Stimulated activated CD4-positive, alpha-beta T cell treated with anti-CD3 and anti-CD28 coated beads, Interleukin-4, amount 100 ng/mL, for 1 hour (primary cell): ENCODE measurements around the gene GH1.
A peak's percentile ranks its signal among the peaks of the same experiment; 100 is the strongest.
"Not testable (repeated sequence)": the region's sequence is repeated elsewhere in the genome, so short reads cannot be mapped to it uniquely, and the experiment has no call there.

Experiments used
- DNase-seq: peaks from one replicate; pipeline ENCODE4 v3.0.0-alpha.2; 2020

GH1 gene

GRCh38 chr17:63894021-63894420 is 24.6 kb downstream of the GH1 start:
- DNase-seq: not testable (repeated sequence)

GRCh38 chr17:63892316-63893037 is 26.2 kb downstream of the GH1 start:
- DNase-seq: not testable (repeated sequence)

GRCh38 chr17:63889026-63889848 is 29.4 kb downstream of the GH1 start:
- DNase-seq: not testable (repeated sequence)

- not testable (repeated sequence) for DNase-seq
Observed at GRCh38 chr17:63885119-63885518, 33.5 kb downstream of the GH1 start.

DNA sequence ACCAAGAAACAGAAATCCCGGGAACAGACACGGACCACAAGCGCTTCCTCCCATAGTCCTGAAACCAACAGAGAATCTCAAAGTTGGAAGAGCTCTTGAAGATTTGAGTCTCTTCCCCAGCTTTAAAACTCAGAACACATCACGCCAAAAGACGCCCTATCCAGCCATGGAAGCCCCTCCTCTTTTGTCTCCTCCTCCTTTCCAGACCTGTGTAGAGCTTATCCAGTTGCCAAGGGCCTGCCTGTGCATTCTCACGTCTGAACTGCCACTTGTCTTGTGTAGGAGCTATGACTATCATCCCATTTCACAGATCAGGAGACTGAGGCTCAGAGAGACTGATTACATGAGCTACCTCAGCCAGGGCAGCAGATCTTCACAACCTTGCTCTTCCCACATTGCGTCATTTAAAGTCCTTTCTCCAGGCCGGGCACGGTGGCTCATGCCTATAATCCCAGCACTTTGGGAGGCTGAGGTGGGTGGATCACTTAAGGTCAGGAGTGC is 36.0 kb downstream of the GH1 start:
- DNase-seq: not testable (repeated sequence)

GRCh38 chr17:63881935-63882601 is 36.6 kb downstream of the GH1 start, which contains the start of gene GH2:
GH2 (minus strand) TSS chr17:63881944; CDS start chr17:63881801, 143 bp downstream.
- DNase-seq: peak; percentile 58

DNA sequence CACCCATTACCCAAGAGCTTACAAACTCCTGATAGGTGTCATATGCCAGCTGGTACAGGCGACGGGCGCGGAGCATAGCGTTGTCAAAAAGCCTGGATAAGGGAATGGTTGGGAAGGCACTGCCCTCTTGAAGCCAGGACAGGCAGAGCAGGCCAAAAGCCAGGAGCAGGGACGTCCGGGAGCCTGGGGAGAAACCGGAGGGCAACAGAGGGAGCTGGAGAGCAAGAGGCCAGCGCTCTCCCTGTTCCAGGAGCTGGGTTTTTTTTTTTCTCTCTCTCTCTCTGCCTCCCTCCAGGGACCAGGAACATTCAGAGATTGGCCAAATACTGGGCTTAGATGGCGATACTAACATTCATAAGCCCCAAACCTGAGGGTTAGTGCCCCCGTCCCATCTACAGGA is 37.3 kb downstream of the GH1 start:
- not testable (repeated sequence) for DNase-seq

GRCh38 chr17:63880706-63881105 is 37.9 kb downstream of the GH1 start:
- no peak for DNase-seq

DNA sequence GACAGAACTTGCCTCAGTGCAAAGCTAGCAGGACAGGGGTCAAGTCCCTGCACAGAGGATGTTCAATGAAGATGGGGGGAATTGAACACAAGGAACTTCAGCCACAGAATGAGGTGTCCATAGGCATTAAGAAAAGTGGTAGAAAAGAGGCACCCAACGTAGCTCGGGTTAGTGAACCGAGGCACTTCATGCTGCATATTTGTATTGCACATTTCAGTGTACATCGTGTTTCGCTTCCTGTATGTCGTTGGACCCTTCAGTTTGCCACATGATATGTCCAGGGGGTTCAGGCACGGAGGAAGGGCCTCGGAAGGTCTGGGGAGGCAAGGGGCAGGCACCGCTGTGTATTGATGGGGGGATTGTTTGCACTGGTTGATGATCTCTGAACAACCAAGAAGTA is 40.2 kb downstream of the GH1 start:
- not testable (repeated sequence) for DNase-seq

GRCh38 chr17:63874693-63875092 is 43.9 kb downstream of the GH1 start:
- not testable (repeated sequence) for DNase-seq

GRCh38 chr17:63874061-63874626 is 44.5 kb downstream of the GH1 start:
- not testable (repeated sequence) for DNase-seq

DNA sequence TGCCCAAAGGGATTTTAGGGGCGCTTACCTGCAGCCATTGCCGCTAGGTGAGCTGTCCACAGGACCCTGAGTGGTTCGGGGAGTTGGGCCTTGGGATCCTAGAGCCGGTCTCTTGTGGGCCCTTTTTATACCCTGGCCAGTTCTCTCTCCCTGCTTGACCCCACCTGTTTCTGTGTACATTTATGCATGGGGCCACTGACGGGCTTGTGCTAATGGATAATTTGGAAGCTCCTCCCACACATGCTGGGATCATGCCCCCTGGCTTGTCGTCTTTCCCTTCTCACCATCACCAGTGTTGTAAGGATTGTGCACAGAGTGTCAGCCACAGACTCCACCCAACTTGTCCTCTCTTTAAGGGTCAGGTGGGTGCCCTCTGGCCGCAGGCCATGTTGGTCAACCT is 45.1 kb downstream of the GH1 start, which contains the start of gene CSH2:
CSH2 (minus strand) TSS at position 101 of the 400 bp plus-strand sequence; CDS start at position 38, 63 bp downstream.
- not testable (repeated sequence) for DNase-seq

DNA sequence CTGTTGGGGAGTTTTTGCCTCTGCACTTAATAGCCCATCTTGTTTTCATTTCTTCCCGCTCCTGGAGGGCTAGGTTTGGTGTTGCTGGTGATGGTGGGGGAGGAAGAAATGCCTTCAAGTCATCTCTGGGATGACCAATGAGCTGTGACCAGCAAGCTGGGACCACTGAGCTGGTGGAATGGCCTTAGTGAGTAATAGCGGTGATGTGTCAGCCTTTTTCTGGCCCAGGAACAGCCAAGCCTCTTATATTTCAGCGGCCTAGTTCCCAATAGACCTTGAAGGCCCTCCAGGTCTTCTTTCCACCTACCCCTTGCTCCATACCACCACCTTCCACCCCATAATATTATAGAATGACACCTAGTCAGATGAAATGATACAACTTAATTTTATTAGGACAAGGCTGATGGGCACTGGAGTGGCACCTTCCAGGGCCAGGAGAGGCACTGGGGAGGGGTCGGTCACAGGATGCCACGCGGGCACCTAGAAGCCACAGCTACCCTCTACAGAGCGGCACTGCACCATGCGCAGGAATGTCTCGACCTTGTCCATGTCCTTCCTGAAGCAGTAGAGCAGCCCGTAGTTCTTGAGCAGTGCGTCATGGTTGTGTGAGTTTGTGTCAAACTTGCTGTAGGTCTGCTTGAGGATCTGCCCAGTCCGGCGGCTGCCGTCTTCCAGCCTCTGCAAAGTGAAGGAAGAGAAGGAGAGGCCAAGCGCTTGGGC is 46.8 kb downstream of the GH1 start:
- not testable (repeated sequence) for DNase-seq

DNA sequence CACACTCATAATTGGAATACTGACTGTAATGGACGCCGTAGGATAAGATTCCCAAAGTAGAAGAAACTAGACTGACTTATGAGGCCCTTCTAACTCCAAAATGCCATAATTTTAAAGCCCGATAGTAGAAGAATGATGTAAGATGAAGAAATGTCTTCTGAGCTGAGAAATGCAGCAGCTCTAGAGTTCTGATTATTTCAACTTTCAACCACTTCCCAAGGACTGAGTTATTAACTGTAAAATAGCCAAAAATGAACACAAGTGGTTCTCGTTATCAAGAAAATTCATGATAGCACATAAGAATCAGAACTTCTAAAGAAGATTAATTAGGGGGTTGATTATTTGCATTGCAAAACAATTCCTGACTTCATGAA is 48.4 kb downstream of the GH1 start:
- not testable (repeated sequence) for DNase-seq

- not testable (repeated sequence) for DNase-seq
Observed at GRCh38 chr17:63869491-63870291, 48.9 kb downstream of the GH1 start.
